BLaER1 treated with 17β-estradiol and CSF1 and Interleukin-3, amounts not matched to agents 10 nM and 100 nM (cell line): ENCODE results near the gene NKX6-2.

Experiments used
- H3K27ac ChIP-seq, 11 experiments: shearing (Covaris generic); formaldehyde crosslinking; 2 replicates each; pipeline ENCODE4 v1.8.1; 2022
- H3K27me3 ChIP-seq, 11 experiments: shearing (Covaris generic); formaldehyde crosslinking; 2 replicates each; pipeline ENCODE4 v1.8.1; 2022
- H3K36me3 ChIP-seq, 11 experiments: shearing (Covaris generic); formaldehyde crosslinking; 2 replicates each; pipeline ENCODE4 v1.8.1; 2022
- H3K4me1 ChIP-seq, 10 experiments: shearing (Covaris generic); formaldehyde crosslinking; 2 replicates each; pipeline ENCODE4 v1.8.1; 2022
- H3K4me2 ChIP-seq, 11 experiments: shearing (Covaris generic); formaldehyde crosslinking; 2 replicates each; pipeline ENCODE4 v1.8.1; 2022
- H3K4me3 ChIP-seq, 10 experiments: shearing (Covaris generic); formaldehyde crosslinking; 2 replicates each; pipeline ENCODE4 v1.8.1; 2022
- H3K9ac ChIP-seq, 11 experiments: shearing (Covaris generic); formaldehyde crosslinking; 2 replicates each; pipeline ENCODE4 v1.8.1; 2022
- H3K9me3 ChIP-seq, 11 experiments: shearing (Covaris generic); formaldehyde crosslinking; replicated peaks in 1 of 11; 2 replicates each; pipeline ENCODE4 v1.8.1; 2022
- H4K20me1 ChIP-seq, 11 experiments: shearing (Covaris generic); formaldehyde crosslinking; 2 replicates each; pipeline ENCODE4 v1.8.1; 2022
- Cebpa-rat ChIP-seq, 11 experiments: shearing (Covaris generic); IDR thresholded peaks; 2 replicates each; pipeline ENCODE4 v1.8.1; 2022

The NKX6-2 gene

DNA sequence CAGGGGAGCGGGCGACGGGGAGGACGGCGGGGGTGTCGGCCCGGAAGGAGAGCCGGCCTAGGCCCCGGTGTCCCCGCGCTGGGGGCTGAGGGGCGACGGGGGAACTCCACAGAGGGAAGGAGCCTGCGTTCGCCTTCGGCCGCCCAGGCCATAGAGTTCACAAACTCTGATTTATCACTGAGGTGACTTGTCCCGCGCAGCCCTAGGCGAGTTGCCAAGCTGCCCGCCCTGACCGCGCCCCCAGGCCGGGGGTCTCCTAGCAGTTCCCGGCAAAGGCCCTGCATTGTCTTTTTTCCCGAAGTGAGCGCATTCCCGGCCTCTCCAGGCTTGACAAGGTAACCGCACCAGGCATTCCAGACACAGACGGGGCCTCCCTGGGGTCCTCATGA is 2.9 kb upstream of the NKX6-2 start:
- peaks cover 0 to 39% (median 9%) of the 10 kb centered on the region in 11 experiments; a peak in 11 of 22 replicates for H4K20me1 ChIP-seq
- H3K9ac ChIP-seq: no peak overlapping the region
- H3K36me3 ChIP-seq: peaks cover 0 to 13% (median 9%) of the 10 kb centered on the region in 11 experiments; a peak in 13 of 22 replicates
- no peak overlapping the region for H3K27ac ChIP-seq
- H3K9me3 ChIP-seq: peaks cover 42 to 53% (median 49%) of the 10 kb centered on the region in 11 experiments
- no peak overlapping the region for H3K4me3 ChIP-seq
- TF ChIP-seq Cebpa-rat (IDR thresholded peaks at IDR 0.05): no peak
- H3K4me1 ChIP-seq: peaks cover 4 to 26% (median 21%) of the 10 kb centered on the region in 10 experiments; a peak in 18 of 20 replicates
- no peak overlapping the region for H3K4me2 ChIP-seq
- peaks cover 32 to 56% (median 43%) of the 10 kb centered on the region in 11 experiments for H3K27me3 ChIP-seq

GRCh38 chr10:132788180-132788830 is 2.4 kb upstream of the NKX6-2 start:
- no peak for TF ChIP-seq Cebpa-rat (IDR thresholded peaks at IDR 0.05)
- Histone ChIP-seq H3K36me3 (peaks cover 4 to 19% (median 12%) of the 10 kb centered on the region in 11 experiments; a peak in 18 of 22 replicates), H4K20me1 (peaks cover 0 to 34% (median 5%) of the 10 kb centered on the region in 11 experiments; a peak in 11 of 22 replicates), H3K4me2 (no peak overlapping the region), H3K9ac (no peak overlapping the region), H3K4me3 (no peak overlapping the region), H3K9me3 (peaks cover 47 to 58% (median 52%) of the 10 kb centered on the region in 11 experiments), H3K27me3 (peaks cover 32 to 54% (median 41%) of the 10 kb centered on the region in 11 experiments), H3K4me1 (peaks cover 0 to 21% (median 16%) of the 10 kb centered on the region in 10 experiments; a peak in 16 of 20 replicates), H3K27ac (no peak overlapping the region)

DNA sequence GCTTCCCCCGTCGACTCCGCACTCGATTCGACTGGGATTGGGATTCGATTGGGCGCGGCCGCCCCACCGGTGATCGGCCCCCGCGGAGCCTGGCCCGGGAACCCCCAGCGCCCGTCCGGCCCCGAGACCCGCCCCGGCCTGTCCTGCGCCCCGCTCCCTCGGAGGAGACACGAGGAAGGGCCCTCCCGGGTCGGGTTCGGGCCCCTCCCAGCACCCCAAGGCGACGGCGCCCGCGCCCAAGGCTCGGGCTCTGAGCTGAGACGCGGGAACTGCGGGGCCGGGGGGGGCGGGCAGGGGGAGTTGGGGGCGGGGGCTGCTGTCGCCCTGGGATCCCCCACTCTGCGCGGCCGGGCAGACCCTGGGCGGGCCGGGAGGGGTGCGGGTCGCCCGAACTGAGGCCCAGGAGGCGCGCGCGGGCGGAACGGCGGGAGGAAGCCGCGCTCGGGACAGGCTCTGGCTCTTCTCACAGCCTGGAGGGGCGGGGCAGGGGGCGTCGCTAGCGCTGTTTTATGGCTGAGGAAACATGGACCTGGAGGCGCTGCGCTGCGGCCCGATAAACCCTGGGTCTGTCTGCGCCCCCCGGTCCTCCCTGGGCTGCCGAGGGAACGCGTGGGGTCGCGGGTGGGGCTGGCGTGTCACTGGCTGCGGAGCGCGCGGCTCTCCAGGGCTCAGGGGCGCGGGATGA is 1.7 kb upstream of the NKX6-2 start:
- Histone ChIP-seq H3K4me2 (no peak overlapping the region), H3K27ac (no peak overlapping the region), H3K36me3 (peaks cover 7 to 25% (median 18%) of the 10 kb centered on the region in 11 experiments; a peak in 18 of 22 replicates), H3K9me3 (peaks cover 50 to 59% (median 54%) of the 10 kb centered on the region in 11 experiments), H3K9ac (no peak overlapping the region), H4K20me1 (peaks cover 0 to 27% (median 0%) of the 10 kb centered on the region in 11 experiments; a peak in 7 of 22 replicates), H3K4me3 (peak overlapping the region in 2 of 10 experiments; percentile 7 to 28; a peak in 1 of 20 replicates), H3K4me1 (peaks cover 0 to 15% (median 9%) of the 10 kb centered on the region in 10 experiments; a peak in 8 of 20 replicates), H3K27me3 (peaks cover 30 to 54% (median 41%) of the 10 kb centered on the region in 11 experiments)
- TF ChIP-seq Cebpa-rat (IDR thresholded peaks at IDR 0.05): no peak

DNA sequence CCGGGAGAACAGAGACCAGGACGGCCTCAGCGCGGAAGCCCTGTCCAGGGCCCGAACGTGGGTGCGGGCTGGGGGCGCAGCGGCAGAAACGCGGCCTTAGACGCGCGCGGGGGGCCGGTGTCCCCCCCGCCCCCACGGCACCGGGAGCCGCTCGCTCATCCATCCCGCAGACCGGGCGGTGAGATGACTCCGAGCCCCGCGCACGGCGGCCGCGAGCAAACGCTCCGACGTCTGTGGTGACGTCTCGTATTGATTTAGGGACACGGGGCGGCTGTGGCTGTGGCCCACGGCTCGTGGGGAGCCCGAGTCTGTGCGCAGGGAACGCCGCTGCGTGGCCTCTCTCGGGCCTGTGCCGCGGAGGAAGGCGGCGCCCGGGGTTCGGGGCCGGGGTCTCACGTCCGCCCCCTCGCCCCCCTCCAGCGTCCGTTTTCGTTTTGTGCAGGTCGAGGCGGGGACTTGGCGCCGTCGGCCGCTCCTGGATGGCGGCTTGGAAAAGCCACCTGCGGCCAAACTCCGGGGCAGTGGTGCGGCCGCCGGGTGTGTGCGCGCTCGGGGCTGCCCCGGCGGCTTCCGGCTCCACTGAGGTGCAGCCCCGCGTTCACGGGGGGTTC is 1.0 kb upstream of the NKX6-2 start:
- Histone ChIP-seq H3K4me3 (peak overlapping the region in 3 of 10 experiments; percentile 7 to 28 (median 9); a peak in 2 of 20 replicates), H3K4me2 (no peak overlapping the region), H3K9me3 (peaks cover 50 to 59% (median 54%) of the 10 kb centered on the region in 11 experiments), H3K27me3 (peaks cover 30 to 54% (median 41%) of the 10 kb centered on the region in 11 experiments), H3K4me1 (peaks cover 0 to 15% (median 9%) of the 10 kb centered on the region in 10 experiments; a peak in 8 of 20 replicates), H4K20me1 (peaks cover 0 to 27% (median 0%) of the 10 kb centered on the region in 11 experiments; a peak in 7 of 22 replicates), H3K9ac (no peak overlapping the region), H3K27ac (no peak overlapping the region), H3K36me3 (peaks cover 11 to 32% (median 23%) of the 10 kb centered on the region in 11 experiments; a peak in 21 of 22 replicates)
- no peak for TF ChIP-seq Cebpa-rat (IDR thresholded peaks at IDR 0.05)

DNA sequence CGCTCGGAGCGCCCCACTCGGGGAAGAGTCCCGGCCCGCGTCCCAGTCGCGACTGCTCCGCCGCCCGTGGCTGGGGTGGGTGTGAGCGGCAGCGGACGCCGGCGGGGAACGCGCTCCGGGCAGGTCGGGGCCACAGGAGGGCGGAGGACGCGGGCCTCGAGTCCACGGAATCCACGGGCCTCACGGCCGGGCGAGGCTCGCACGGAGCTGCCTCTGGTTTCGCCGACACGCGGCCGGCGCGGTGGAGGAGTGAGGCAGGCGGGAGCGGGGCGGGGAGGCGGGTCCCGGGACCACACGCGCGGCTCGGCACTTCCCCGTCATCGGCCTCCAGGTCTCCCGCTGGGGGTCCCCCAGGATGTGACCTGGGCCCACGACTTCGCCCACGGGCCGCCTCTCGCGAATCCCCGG is 533 bp upstream of the NKX6-2 start:
- H3K36me3 ChIP-seq: peaks cover 16 to 37% (median 28%) of the 10 kb centered on the region in 11 experiments; a peak in 21 of 22 replicates
- no peak overlapping the region for H3K9ac ChIP-seq
- H3K9me3 ChIP-seq: peaks cover 50 to 59% (median 54%) of the 10 kb centered on the region in 11 experiments
- H3K4me3 ChIP-seq: peak overlapping the region in 2 of 10 experiments; percentile 7 to 9; a peak in 3 of 20 replicates
- H3K4me2 ChIP-seq: no peak overlapping the region
- peaks cover 0 to 27% (median 0%) of the 10 kb centered on the region in 11 experiments; a peak in 7 of 22 replicates for H4K20me1 ChIP-seq
- H3K27ac ChIP-seq: no peak overlapping the region
- TF ChIP-seq Cebpa-rat (IDR thresholded peaks at IDR 0.05): no peak
- H3K27me3 ChIP-seq: peaks cover 30 to 52% (median 41%) of the 10 kb centered on the region in 11 experiments
- peaks cover 0 to 12% (median 7%) of the 10 kb centered on the region in 10 experiments; a peak in 8 of 20 replicates for H3K4me1 ChIP-seq

DNA sequence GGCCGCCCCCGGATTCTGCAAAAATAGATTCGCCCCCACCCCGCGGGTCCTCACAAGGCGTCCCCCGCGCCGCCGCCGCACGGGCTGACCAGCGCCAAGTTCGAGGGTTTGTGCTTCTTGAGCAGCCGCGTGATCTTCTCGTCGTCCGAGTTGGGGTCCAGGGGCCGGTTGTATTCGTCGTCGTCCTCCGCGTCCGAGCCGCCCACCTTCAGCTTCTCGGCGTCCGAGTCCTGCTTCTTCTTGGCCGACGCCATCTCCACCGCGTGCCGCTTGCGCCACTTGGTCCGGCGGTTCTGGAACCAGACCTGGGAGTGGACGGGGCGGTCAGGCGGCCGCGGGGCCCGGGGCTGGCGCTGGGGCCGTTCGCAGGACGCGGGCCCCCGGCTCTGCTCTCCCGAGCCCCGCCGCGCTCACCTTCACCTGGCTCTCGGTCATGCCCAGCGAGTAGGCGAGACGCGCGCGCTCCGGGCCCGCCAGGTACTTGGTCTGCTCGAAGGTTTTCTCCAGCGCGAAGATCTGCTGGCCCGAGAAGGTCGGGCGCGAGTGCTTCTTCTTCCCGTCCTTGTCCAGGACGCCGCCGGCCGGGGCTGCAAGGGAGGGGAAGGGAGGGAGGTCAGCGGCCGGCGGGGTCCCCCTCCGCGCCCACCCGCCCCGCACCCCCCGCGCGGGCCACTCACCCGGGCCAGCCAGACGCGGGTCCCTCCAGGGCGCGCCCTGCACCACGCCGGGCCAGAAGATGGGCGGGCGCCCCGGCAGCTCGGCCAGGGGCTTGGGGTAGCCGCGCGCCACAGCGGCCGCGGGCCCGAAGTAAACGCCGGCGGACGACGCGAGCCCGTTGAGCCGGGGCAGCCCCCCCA is 853 bp downstream of the NKX6-2 start:
- TF ChIP-seq Cebpa-rat (IDR thresholded peaks at IDR 0.05): no peak

DNA sequence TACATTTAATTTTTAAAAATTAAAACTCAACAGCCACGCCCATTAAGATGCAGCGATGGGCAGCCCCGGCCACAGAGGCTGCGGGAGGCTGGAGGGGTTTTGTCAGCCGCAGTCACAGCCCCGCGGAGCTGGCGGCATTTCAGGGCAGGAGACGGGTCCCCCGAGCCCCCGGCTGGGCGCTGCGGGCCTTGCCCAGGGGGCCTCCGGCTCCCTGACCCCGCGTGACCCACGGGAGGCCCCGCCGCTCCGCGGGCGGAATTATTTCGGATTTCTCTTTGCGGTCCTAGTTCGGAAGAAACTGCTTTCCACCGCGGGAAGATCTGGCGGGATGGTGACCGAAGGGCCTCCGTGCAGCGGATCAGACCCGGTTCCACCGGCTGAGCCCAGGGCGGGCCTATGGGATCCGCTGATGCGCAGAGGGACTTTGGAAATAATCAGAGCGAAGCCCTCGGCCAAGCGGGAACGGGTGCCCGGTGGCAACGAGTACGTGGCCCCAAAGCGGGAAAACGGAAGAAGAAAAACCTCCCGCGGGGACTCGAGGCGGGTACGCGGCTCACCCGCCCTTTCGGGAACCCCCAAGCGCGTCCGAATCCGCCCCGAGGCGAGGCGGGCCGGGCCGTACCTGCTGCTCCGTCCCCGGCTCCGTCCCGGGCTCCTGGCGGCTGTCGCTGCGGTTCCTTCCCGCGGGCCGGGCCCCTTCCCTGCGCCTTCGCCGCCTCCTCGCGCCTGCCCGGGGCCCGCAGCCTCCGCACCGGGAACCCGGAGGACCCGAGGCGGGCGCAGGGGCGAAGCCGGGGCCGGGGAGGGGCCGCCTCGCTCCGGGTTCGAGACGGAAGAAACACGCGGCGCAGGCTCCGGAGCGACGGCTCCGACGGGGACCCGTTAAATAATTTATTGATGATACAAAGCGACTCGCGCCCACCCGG is 1.7 kb downstream of the NKX6-2 start:
- no peak overlapping the region for H3K9ac ChIP-seq
- H3K9me3 ChIP-seq: peaks cover 49 to 58% (median 54%) of the 10 kb centered on the region in 11 experiments
- H3K4me2 ChIP-seq: no peak overlapping the region
- H3K27ac ChIP-seq: no peak overlapping the region
- peaks cover 23 to 29% (median 26%) of the 10 kb centered on the region in 11 experiments for H3K27me3 ChIP-seq
- peaks cover 18 to 53% (median 34%) of the 10 kb centered on the region in 11 experiments; a peak in 21 of 22 replicates for H3K36me3 ChIP-seq
- no peak for TF ChIP-seq Cebpa-rat (IDR thresholded peaks at IDR 0.05)
- peaks cover 0 to 11% (median 7%) of the 10 kb centered on the region in 10 experiments; a peak in 14 of 20 replicates for H3K4me1 ChIP-seq
- peak overlapping the region in 3 of 10 experiments; percentile 21 to 38 (median 35); a peak in 2 of 20 replicates for H3K4me3 ChIP-seq
- H4K20me1 ChIP-seq: peaks cover 0 to 22% (median 13%) of the 10 kb centered on the region in 11 experiments; a peak in 15 of 22 replicates

More for the DNA sequence above, 853 bp downstream of the NKX6-2 start:
- Histone ChIP-seq H3K9me3 (peaks cover 50 to 59% (median 54%) of the 10 kb centered on the region in 11 experiments), H3K4me3 (0 out of 20 replicates have a peak overlapping the region, but pooled peaks of 2 of the 10 experiments have one; percentile 21 to 35), H4K20me1 (peaks cover 0 to 22% (median 5%) of the 10 kb centered on the region in 11 experiments; a peak in 9 of 22 replicates), H3K4me2 (no peak overlapping the region), H3K27me3 (peaks cover 26 to 38% (median 33%) of the 10 kb centered on the region in 11 experiments), H3K27ac (no peak overlapping the region), H3K9ac (no peak overlapping the region), H3K4me1 (peaks cover 0 to 2% (median 0%) of the 10 kb centered on the region in 10 experiments; a peak in 4 of 20 replicates), H3K36me3 (peaks cover 18 to 45% (median 34%) of the 10 kb centered on the region in 11 experiments; a peak in 21 of 22 replicates)
